ENCODE results near the gene DDX20. TPM values are rescaled to one million over a fixed set of nuclear protein-coding genes. Genes with fewer than 3 reads are reported as not detected.
"Not testable (repeated sequence)": the region's sequence is repeated elsewhere in the genome, so short reads cannot be mapped to it uniquely, and the experiment has no call there.

The DDX20 gene
- total RNA-seq, 6 experiments from 2014 or later, result 12.9 to 15.5 (median 13.9) TPM

GRCh38 chr1:111739194-111739924 lies 16.3 kb upstream of the DDX20 start, which contains the start of gene INKA2:
INKA2 (minus strand) TSS chr1:111739395; CDS start chr1:111739242, 153 bp downstream.
- Mint-ChIP-seq H3K27ac (peak within 1 kb of the TSS; percentile 95), H3K36me3 (ENCODE audit: low read depth) (no peaks in the 10 kb centered on the region), H3K27me3 (ENCODE audit: insufficient read depth) (no peaks in the 10 kb centered on the region), H3K4me3 (peak within 1 kb of the TSS; percentile 93), H3K9me3 (no peaks in the 10 kb centered on the region), H3K4me1 (ENCODE audit: low read depth) (peaks cover 53% of the 10 kb centered on the region)
- TF ChIP-seq CTCF (IDR thresholded peaks at IDR 0.05), result no peak
- DNase-seq, result peak; percentile 76

GRCh38 chr1:111739925-111740765 lies 15.6 kb upstream of the DDX20 start:
- Mint-ChIP-seq H3K9me3 (no peaks in the 10 kb centered on the region), H3K27ac (peak overlapping the region; percentile 95), H3K4me1 (ENCODE audit: low read depth) (peaks cover 53% of the 10 kb centered on the region), H3K4me3 (peak overlapping the region; percentile 93), H3K27me3 (ENCODE audit: insufficient read depth) (no peaks in the 10 kb centered on the region), H3K36me3 (ENCODE audit: low read depth) (no peaks in the 10 kb centered on the region)
- no peak; the same call in 1 of the 2 replicates for TF ChIP-seq CTCF (IDR thresholded peaks at IDR 0.05)
- DNase-seq, result peak; percentile 60

GRCh38 chr1:111742292-111742691 lies 13.4 kb upstream of the DDX20 start:
- H3K27ac Mint-ChIP-seq, result peak overlapping the region; percentile 61; the same call in 1 of the 2 replicates
- DNase-seq; H3K27me3 Mint-ChIP-seq (ENCODE audit: insufficient read depth); H3K9me3 Mint-ChIP-seq; H3K4me3 Mint-ChIP-seq; H3K36me3 Mint-ChIP-seq (ENCODE audit: low read depth): not testable (repeated sequence)
- H3K4me1 Mint-ChIP-seq (ENCODE audit: low read depth), result peaks cover 62% of the 10 kb centered on the region

DNA sequence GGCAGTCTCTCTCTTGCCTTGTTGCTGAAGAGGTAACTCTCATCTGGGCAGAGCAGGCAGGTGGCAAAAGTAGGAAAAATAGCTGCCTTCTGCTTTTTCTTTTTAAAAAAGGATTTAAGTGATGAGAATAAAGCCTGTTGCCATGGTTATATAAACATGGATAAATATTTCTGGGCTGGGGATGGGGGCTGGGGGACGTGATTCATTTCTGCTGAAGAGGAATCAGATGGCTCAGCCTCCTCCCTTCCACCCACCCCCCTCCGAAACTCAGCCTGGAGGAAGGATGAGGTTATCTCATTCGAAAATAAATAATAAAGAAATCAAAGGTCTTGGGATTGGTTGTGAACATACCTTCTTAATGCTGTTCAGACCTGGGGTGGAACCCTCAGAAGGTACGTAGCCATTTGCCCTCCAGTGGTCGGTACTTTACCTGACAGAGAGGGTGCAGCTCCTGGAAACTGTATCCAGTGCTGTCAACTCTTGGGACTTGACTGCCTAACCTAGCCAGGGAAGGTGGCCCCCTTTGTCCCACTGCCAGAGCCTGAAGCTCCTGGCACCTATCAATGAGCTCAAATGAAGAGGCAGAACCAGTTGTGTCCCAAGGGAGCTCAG lies 12.7 kb upstream of the DDX20 start:
- DNase-seq, result peak; percentile 43
- Mint-ChIP-seq H3K4me1 (ENCODE audit: low read depth) (peaks cover 57% of the 10 kb centered on the region), H3K4me3 (no peak overlapping the region), H3K9me3 (no peaks in the 10 kb centered on the region), H3K27me3 (ENCODE audit: insufficient read depth) (no peaks in the 10 kb centered on the region), H3K36me3 (ENCODE audit: low read depth) (no peaks in the 10 kb centered on the region), H3K27ac (peak overlapping the region; percentile 65)
- TF ChIP-seq CTCF (IDR thresholded peaks at IDR 0.05), result no peak

DNA sequence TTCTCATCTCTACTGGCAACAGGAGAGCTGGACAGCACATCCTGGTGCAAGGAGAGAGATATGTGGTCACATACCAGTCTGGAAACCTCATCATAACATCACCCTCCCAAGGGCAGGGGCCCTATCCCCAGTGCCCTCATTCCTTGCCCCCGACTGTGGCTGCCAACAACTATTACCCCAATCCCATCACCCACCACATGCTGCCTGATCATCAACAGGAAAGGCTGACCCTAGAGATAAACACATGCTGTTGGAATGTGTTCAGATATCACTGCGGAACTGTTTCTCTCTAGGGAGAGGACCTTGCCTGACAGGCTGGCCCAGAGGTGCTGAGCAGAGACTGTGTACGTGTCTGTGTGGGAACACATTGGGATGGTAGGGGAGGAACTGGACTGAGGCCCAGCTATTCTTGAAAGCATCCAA lies 12.0 kb upstream of the DDX20 start:
- no peaks in the 10 kb centered on the region for H3K9me3 Mint-ChIP-seq

More for the DNA sequence above, 12.0 kb upstream of the DDX20 start:
- peak overlapping the region; percentile 65 for H3K27ac Mint-ChIP-seq
- no peaks in the 10 kb centered on the region for H3K27me3 Mint-ChIP-seq (ENCODE audit: insufficient read depth)
- H3K4me3 Mint-ChIP-seq, result no peak overlapping the region
- peak; percentile 61 for DNase-seq
- TF ChIP-seq CTCF (IDR thresholded peaks at IDR 0.05), result no peak
- H3K36me3 Mint-ChIP-seq (ENCODE audit: low read depth), result no peaks in the 10 kb centered on the region
- peaks cover 53% of the 10 kb centered on the region for H3K4me1 Mint-ChIP-seq (ENCODE audit: low read depth)

Measured in HFFc6 (cell line).